Measurements from ENCODE around the gene RAMP1.

RAMP1 gene

GRCh38 chr2:237942513-237942899, 83.1 kb downstream of the RAMP1 start:
- TF ChIP-seq SIN3A (IDR thresholded peaks at IDR 0.05; ENCODE audit: borderline replicate concordance, insufficient read depth, low read length) = no peak
- TF ChIP-seq REST (IDR thresholded peaks at IDR 0.05; ENCODE audit: insufficient read depth in 1 of 2, low read depth in 2 of 2, low read length in 2 of 2) = no peak
- TF ChIP-seq FOXP2 (optimal IDR thresholded peaks at IDR 0.05; ENCODE audit: borderline replicate concordance, extremely low read depth, extremely low read length, insufficient read depth) = no peak
- no peak for TF ChIP-seq POLR2AphosphoS5 (IDR thresholded peaks at IDR 0.05; ENCODE audit: low read depth, low read length)
- TF ChIP-seq TAF1 (IDR thresholded peaks at IDR 0.05; ENCODE audit: borderline replicate concordance, insufficient read depth, low read length) = no peak

- TF ChIP-seq TAF1 (IDR thresholded peaks at IDR 0.05; ENCODE audit: borderline replicate concordance, insufficient read depth, low read length) = no peak
- TF ChIP-seq POLR2AphosphoS5 (IDR thresholded peaks at IDR 0.05; ENCODE audit: low read depth, low read length) = no peak
- no peak for TF ChIP-seq REST (IDR thresholded peaks at IDR 0.05; ENCODE audit: insufficient read depth in 1 of 2, low read depth in 2 of 2, low read length in 2 of 2)
- no peak for TF ChIP-seq SIN3A (IDR thresholded peaks at IDR 0.05; ENCODE audit: borderline replicate concordance, insufficient read depth, low read length)
- TF ChIP-seq FOXP2 (optimal IDR thresholded peaks at IDR 0.05; ENCODE audit: borderline replicate concordance, extremely low read depth, extremely low read length, insufficient read depth) = no peak
Observed at GRCh38 chr2:237943395-237944094, 84.1 kb downstream of the RAMP1 start.

GRCh38 chr2:237944302-237944701, 84.9 kb downstream of the RAMP1 start:
- TF ChIP-seq POLR2AphosphoS5 (IDR thresholded peaks at IDR 0.05; ENCODE audit: low read depth, low read length) (no peak), SIN3A (IDR thresholded peaks at IDR 0.05; ENCODE audit: borderline replicate concordance, insufficient read depth, low read length) (no peak), REST (IDR thresholded peaks at IDR 0.05; ENCODE audit: insufficient read depth in 1 of 2, low read depth in 2 of 2, low read length in 2 of 2) (no peak), TAF1 (IDR thresholded peaks at IDR 0.05; ENCODE audit: borderline replicate concordance, insufficient read depth, low read length) (no peak), FOXP2 (optimal IDR thresholded peaks at IDR 0.05; ENCODE audit: borderline replicate concordance, extremely low read depth, extremely low read length, insufficient read depth) (no peak)

- TF ChIP-seq FOXP2 (optimal IDR thresholded peaks at IDR 0.05; ENCODE audit: borderline replicate concordance, extremely low read depth, extremely low read length, insufficient read depth) = no peak
- no peak for TF ChIP-seq POLR2AphosphoS5 (IDR thresholded peaks at IDR 0.05; ENCODE audit: low read depth, low read length)
- TF ChIP-seq TAF1 (IDR thresholded peaks at IDR 0.05; ENCODE audit: borderline replicate concordance, insufficient read depth, low read length) = no peak
- TF ChIP-seq REST (IDR thresholded peaks at IDR 0.05; ENCODE audit: insufficient read depth in 1 of 2, low read depth in 2 of 2, low read length in 2 of 2) = no peak
- no peak for TF ChIP-seq SIN3A (IDR thresholded peaks at IDR 0.05; ENCODE audit: borderline replicate concordance, insufficient read depth, low read length)
Observed at GRCh38 chr2:237946423-237946822, 87.0 kb downstream of the RAMP1 start.

Measured in PFSK-1 (cell line).